Measurements from ENCODE around the gene ADAMTSL2. TPM values are rescaled to one million over a fixed set of nuclear protein-coding genes. Genes with fewer than 3 reads are reported as not detected.

ADAMTSL2 gene
- polyA plus RNA-seq, 4 donors: 1.7 to 38.7 (median 2.5) TPM

DNA sequence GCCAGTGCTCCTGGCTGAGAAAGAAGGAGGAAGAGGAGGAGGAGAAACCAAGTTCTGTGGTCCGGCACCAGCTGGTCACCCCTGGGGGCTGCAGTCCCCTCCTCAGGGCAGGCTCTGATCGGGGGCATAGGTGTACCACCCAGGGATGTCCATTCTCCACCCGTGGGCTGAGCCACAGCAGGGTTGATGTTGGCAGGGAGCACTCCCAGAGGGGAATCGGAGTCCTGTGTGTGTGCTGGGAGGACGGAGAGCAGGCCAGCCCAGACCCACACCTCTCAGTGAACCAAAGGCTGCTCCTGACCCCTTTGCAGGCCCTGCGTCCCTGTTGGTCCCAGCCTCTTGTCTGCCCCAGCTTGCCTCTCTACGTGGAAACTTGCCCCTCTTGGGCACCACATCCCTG lies 4.6 kb upstream of the ADAMTSL2 start:
- DNase-seq (ENCODE audit: low read depth in 4 of 4, low spot score in 3 of 4): no peak

DNA sequence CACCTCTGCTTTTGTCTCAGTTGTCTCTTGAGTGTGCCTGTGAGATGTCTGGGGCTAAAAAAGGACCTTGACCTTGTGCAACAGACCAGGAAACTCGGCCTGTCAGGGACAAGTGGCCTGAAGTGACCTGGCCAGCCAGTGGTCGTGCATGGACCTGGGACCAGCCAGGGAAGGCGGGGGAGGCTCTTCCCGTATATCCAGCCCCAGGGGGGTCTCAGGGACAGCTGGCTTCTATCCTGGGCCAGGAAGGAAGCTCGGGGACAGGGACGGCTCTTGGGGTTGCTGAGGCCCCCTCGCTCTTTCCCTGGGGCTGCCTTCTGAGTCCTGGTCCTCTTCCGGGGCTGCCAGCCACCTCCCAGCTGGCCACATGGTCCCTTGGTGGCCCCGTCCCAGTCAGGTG lies 3.2 kb upstream of the ADAMTSL2 start:
- no peak for DNase-seq (ENCODE audit: low read depth in 4 of 4, low spot score in 3 of 4)

DNA sequence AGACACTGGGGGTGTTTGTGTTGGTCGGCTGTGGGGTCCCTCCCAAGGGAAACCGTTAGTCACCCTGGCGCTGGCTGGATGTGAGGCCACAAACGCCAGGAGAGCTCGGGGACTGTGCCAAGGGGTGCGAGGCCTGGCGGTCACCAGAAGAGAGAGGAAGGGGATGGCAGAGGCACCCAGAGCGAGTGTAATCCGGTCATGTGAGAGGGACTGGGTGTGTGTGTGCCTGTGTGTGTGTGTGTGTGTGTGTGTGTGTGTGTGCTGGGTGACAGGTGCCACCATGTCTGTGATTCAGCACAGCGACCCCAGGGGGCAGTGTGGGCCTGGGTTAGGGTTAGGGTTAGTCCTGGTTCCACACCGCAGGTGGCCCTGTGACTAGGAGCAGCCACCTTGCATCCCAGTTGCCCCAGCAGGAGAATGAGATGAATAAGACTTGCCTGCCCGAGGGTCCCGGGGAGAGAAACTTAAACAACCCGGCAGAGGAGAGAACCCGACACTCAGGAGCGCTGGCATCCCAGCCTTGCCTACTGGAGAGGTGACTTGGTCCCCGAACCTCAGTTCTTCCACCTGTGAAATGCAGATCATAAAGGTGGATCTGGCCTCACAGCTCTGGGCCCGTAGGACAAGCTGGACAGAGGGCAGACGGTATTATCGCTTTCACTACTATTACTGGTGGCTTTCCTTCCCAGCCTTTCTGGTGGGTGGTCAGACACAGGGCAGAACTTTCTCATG lies 1.4 kb upstream of the ADAMTSL2 start:
- no peak for DNase-seq (ENCODE audit: low read depth in 4 of 4, low spot score in 3 of 4)

DNA sequence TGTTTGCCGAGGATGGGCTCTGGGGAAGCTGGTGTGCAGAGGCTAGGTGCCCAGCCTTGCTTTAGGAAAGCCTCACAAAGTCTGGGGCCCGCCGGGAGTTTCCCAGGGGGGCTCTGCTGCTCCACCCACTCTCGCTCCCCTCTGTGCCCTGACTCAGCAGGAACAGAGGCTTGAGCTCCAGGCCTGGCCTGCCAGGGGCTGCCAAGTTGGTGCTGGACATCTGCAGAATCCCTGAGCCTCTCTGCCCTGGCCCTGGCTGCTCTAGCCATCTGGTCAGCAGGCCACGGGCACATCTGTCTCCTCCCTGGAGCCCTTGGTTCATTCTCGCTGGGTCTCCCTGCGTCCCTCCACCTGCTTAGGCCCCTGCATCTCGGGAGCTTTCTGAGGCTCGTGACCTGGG lies 647 bp upstream of the ADAMTSL2 start:
- no peak for DNase-seq (ENCODE audit: low read depth in 4 of 4, low spot score in 3 of 4)

DNA sequence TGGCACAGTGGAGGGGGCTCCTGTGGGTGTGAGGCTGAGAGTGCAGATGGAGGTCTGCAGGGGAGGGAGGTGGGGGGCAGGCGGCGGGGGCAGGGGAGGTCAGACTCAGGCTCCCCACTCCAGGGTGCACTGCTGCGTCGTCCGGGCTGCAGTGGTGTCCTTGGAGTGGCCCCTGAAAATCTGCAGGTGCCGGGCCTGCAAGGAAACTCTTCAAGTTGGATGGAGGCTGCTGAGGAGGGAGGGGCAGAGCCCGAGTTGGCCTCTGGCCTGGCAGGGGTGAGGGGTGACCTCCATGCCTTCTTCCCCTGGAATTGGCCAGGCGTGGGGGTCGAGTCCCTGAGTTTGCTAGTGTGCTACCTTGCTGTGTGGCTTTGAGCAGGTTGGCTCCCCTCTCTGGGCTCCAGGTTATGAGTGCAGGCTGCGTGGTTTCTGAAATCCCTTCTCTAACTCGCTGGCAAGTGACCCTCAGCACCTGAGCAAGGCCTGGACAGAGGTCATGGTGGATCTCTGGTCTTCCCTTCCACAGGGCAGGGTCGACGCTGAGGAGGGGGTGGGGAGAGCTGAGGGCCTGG lies 888 bp downstream of the ADAMTSL2 start:
- no peak for DNase-seq (ENCODE audit: low read depth in 4 of 4, low spot score in 3 of 4)

DNA sequence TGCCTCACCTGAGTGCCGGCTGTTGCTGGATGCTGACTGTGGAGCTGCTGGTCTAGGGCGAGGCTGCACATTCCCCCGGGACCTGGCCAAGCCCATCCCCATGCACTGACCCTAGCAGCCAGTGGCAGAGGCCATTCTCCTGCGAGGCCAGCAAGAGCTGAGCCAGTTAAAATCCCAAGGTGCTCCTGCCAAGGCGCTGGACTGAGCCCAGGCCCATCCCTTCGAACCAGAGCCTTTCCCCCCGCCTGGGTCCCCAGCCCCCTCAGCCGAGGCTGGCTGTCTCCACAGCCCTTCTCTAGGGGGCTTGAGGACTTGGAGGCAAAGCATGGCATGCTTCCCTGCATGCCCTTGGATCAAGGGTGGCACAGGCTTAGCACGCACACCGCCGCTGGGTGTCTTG lies 1.6 kb downstream of the ADAMTSL2 start:
- no peak for DNase-seq (ENCODE audit: low read depth in 4 of 4, low spot score in 3 of 4)

DNA sequence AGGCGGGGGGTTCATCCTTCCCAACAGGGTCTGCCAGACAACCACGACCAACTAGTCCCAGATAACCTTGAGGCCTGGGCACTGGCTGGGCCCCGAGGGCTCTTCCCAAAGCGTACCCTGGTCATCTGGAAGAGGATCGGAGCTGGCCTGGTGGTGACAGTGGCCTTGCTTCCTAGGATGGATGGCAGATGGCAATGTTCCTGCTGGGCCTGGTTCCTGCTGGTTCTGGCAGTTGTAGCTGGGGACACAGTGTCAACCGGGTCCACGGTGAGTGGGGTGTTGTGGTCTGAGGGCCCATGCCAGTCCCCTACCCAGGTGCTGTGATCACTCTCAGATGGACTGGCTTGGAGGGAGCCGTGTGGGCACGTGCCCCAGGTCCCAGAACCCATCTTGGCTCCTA lies 2.0 kb downstream of the ADAMTSL2 start:
- DNase-seq (ENCODE audit: low read depth in 4 of 4, low spot score in 3 of 4): no peak

DNA sequence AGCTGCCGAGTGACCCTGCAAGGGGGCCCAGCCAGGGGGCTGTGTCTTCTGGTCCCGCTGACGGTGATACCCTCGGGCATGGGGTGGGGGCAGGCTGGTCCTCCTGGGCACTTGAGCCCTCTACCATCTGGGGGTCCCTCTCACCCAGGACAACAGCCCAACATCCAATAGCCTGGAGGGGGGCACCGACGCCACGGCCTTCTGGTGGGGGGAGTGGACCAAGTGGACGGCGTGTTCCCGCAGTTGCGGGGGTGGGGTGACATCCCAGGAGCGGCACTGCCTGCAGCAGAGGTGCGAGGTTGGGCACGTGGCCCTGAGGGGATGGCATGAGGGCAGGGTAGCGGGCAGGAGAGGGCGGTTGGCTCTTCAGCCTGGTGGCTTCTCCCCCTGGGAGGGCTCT lies 2.8 kb downstream of the ADAMTSL2 start:
- no peak for DNase-seq (ENCODE audit: low read depth in 4 of 4, low spot score in 3 of 4)

DNA sequence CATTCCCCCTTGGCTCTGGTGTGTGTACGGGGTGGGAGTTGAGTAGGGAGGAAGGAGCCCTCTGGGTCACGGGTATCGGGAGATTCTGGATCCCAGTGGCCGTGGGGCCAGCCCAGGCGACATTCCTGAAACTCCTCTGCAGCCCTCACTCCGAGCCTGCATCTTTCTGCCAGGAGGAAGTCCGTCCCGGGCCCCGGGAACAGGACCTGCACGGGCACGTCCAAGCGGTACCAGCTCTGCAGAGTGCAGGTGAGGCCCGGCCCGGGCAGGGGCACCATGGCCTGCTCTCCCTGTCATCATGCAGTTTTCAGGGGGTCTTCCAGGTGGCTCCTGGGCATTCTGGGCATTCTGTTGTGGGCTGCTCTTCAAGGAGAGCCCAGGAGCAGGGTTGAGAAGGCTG lies 3.7 kb downstream of the ADAMTSL2 start:
- no peak for DNase-seq (ENCODE audit: low read depth in 4 of 4, low spot score in 3 of 4)

DNA sequence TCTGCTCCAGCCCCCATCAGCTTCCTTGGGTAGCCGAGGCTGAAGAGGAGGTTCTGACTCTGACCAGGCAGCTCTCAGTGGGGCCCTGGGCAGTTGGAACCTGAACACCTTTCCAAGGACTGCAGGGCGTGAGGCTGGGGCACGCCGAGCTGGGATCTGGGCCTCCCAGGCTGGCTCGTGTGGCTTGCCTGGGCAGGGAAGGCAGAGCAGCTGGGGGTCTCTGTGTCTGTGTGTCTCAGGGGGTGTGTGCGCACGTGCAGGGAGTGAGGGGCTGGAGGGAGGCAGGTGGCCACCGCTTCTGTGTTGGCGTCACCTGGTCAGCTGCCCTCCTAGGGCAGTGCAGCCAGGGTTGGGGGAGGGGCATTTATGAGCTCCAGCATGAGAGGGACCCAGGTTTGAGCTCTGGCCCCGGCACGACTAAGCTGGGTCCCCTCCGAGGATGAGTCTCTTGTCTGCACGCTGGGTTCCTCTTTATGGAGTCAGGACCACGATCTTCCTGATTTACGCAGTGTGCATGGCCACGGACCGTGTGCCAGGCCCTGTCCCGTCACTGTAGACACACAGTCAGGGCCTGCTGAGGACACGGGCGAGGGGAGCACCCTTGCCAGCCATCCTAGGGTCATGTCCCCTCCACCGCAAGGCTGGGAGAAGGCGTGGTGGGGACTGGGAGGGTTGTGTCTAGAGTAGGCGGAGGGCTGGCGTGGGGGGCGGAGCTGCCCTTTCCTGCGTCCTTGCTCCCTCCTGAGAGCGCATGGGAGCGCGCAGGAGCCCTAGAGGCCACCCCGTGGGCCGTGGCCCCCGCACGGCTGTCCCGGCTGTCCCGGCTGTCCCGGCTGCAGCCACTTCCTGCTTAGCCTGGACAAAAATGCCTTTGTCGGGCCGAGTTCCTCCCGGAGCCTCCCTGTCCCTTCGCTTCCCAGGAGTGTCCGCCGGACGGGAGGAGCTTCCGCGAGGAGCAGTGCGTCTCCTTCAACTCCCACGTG lies 4.6 kb downstream of the ADAMTSL2 start:
- no peak for DNase-seq (ENCODE audit: low read depth in 4 of 4, low spot score in 3 of 4)

DNA sequence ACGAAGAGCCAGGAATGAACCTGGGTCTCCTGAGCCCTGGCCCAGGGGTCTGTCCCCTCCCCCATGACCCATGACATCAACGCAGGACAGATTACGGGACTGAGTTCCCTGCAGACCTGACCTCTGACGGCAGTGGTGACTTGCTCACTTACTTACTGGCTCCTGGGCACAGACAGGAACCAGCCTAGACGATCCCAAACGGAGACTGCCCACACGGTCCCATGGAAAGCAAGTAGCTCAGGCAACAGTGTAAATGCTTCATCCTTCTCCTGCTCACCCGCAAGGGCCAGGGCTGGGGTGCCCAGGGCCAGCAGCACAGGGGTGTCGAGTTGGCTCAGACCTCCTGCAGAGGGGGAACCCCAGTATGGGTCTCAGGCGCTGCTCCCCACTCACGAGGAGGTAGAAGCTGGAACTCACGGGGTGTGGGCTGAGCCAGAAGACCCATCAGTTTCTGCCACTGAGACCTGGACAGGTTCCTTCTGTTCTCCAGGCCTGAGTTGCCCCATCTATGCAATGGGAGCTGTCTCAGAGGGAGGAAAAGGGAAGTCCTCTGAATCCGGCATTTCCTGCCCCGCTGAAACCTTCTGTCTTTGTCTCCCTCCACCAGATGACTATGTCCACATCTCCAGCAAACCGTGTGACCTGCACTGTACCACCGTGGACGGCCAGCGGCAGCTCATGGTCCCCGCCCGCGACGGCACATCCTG lies 5.6 kb downstream of the ADAMTSL2 start:
- DNase-seq (ENCODE audit: low read depth in 4 of 4, low spot score in 3 of 4): no peak

DNA sequence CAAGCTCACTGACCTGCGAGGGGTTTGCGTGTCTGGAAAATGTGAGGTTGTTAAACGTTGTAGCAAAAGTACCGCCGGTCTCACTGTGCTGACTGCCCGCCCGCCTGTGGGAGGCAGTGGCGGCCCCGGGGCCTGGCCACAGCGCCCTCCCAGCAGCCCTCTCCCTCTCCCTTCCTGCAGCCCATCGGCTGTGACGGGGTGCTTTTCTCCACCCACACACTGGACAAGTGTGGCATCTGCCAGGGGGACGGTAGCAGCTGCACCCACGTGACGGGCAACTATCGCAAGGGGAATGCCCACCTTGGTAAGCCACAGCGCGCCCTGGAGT lies 6.2 kb downstream of the ADAMTSL2 start:
- no peak for DNase-seq (ENCODE audit: low read depth in 4 of 4, low spot score in 3 of 4)

DNA sequence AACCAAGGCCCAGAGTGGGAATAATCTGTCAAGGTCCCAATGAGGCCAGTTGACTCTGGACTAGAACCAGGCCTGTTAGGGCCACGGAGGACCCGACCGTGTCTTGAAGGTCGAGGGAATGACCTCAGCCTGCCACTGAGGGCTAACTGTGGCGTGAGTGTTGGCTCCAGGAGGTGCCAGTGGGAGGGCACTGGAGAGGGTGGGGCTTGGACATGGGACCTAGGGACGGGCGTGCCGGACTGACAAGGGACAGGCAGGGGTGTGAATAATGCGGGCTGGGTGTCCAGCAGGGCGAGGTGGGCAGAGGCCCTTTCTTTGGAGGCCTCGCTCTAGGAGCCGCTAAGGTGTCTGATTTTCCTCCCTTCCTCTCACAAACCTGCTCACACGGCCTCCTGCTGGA lies 7.5 kb downstream of the ADAMTSL2 start:
- no peak for DNase-seq (ENCODE audit: low read depth in 4 of 4, low spot score in 3 of 4)

DNA sequence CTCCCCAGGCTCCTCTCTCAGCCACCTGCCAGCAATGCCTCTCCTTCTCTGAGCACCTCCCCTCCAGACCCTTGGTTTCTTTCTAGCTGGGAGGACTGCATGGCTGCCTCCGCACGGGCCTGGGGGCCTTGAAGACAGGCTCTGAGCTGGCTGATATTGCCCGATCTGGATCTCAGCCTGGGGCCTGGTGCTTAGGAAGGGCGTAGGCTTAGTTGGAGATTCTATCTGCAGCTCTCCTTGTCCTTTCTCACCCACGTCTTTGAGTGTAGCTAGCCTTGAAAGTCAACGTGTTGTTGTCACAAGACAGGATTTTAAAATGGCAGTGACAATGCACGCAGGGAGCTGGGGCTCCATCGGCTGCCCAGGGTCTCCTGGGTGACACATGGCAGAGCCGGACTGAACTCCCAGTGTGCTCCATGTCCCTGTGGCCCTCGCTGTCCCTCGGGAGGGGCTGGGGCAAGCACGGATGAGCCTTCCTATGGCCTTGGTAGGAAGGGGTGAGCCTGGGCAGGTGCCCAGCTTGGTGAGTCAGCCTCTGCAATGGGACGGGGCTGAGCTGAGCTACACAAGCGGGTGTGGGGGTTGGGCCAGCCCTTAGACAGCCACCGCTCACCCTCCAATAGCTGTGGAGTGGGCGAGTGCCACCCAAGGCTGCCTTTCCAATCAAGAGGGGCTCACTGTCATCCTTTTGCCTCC lies 9.4 kb downstream of the ADAMTSL2 start:
- no peak for DNase-seq (ENCODE audit: low read depth in 4 of 4, low spot score in 3 of 4)

DNA sequence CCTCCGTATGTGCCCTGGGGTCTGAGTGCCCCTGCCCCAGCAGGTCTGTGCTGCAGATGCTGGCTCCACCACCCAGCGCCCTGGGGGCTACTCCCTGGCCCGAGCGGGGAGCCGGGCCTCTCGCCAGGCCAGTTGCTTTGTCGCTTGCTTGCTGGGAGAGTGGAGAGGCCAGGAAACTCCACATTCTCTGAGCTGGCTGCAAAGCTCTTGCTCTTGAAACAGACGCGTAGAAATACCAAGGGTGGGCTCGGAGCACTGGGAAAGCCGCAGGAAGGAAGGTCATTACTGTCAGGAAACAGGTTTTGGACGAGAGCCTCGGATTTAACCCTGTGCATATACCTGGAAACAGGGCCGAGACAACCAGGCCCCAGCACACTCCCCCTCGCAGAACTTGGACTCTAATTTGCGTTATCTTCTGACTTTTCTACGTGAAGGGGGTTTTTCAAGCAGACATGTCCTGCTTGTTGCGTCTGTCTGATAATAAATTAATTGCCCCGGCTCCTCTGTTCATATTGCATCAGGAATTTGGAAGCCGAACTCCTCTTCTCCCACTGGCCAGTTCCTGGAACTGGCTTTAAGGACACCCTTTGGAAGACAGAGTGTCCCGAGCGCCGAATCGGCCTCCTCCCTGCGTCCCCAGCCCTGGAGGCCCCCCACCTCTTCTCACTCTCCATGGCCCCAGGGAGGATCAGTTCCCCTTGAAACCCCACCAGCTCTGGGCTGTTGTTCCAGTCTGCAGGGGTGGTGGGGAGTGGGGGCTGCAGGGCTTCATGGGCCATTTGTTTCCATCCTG lies 11.2 kb downstream of the ADAMTSL2 start:
- DNase-seq (ENCODE audit: low read depth in 4 of 4, low spot score in 3 of 4): no peak

DNA sequence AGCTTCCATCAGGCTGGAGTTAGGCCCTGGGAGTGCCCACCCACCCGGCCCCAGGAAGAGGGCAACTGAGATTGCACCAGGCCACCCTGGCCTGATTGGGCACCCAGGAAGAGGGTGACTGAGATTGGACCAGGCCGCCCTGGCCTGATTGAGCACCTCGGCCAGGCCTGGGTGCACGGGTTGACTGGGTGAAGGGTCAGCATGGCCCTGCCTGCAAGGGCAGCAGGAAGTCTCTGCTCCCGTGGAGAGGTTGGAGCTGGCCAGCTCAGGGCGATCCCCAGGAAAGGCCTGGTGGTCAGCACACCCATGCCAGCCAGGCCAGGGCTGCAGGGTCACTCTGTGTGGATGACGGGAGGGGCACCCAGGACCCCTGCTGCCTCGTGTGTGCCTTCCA lies 11.8 kb downstream of the ADAMTSL2 start:
- DNase-seq (ENCODE audit: low read depth in 4 of 4, low spot score in 3 of 4): no peak

DNA sequence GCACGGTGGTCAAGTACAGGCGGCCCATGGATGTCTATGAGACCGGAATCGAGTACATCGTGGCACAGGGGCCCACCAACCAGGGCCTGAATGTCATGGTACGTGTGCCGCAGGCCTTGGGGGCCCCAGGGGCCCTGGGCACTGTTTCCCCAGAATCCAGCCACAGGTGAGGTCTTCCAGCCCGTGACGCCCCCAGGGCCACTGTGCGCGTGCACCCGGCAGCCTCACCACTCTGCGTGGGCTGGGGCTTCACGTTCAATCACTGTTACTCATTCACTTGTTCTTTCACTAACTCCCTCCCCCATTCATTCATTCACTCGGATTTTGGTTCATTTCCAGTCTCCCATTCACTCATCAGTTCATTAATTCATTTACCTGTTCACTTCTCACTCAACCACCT lies 12.6 kb downstream of the ADAMTSL2 start:
- no peak for DNase-seq (ENCODE audit: low read depth in 4 of 4, low spot score in 3 of 4)

DNA sequence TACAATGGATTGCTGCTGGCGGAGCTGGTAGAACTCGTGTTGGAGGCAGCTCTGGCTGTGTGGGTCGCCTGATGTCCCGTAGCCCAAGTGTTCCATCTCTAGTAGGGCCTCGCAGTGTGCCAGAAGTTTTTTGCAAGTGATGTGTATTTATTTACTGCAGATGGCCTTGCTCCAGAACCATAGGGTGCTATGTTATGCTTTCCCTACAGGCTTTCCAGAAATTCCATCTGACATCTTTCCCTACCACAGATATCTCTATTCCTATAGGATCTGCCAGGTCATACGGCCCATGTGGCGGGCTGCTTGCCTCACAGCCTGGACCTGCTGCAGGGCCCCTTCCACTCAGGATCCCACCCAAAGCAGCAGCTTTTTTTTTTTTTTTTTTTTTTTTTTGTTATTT lies 16.9 kb downstream of the ADAMTSL2 start:
- DNase-seq (ENCODE audit: low read depth in 4 of 4, low spot score in 3 of 4): no peak

DNA sequence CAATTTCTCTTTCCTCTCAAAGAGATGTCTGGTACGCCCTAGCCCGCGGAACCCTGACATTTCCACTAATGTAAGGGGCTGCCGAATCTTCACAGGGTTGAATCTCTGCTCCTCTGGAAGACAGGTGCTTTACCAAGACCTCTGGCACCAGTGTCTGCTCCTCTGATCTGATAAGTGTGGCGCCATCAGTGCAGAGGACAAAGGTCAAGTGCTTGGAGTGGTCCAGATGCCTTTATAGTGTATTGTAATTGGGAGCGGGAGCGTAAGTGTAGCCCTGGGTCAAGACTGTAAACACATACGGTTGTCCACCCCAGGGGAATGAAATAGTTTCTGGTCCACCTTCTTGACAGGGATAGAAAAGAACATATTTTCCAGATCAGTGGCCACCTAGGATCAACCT lies 17.7 kb downstream of the ADAMTSL2 start:
- no peak for DNase-seq (ENCODE audit: low read depth in 4 of 4, low spot score in 3 of 4)

- DNase-seq (ENCODE audit: low read depth in 4 of 4, low spot score in 3 of 4): no peak
These were observed 18.6 kb downstream of the ADAMTSL2 start for GRCh38 chr9:133553123-133553522.

All from left renal pelvis (tissue), 4 donors.